GM04504 (cell line): ENCODE results near the gene CNNM3.
"Not testable (repeated sequence)": the region's sequence is repeated elsewhere in the genome, so short reads cannot be mapped to it uniquely, and the experiment has no call there.

Experiments
- DNase-seq: peaks from one replicate; pipeline ENCODE4 v3.0.0-alpha.2; 2012; ENCODE audit warnings: low read depth

The CNNM3 gene

GRCh38 chr2:96816127-96816835 lies at the start of gene CNNM3:
TSS of gene CNNM3 (plus strand) at chr2:96816268. CDS start at chr2:96816278, 10 bp downstream.
- DNase-seq, result peak; percentile 86

DNA sequence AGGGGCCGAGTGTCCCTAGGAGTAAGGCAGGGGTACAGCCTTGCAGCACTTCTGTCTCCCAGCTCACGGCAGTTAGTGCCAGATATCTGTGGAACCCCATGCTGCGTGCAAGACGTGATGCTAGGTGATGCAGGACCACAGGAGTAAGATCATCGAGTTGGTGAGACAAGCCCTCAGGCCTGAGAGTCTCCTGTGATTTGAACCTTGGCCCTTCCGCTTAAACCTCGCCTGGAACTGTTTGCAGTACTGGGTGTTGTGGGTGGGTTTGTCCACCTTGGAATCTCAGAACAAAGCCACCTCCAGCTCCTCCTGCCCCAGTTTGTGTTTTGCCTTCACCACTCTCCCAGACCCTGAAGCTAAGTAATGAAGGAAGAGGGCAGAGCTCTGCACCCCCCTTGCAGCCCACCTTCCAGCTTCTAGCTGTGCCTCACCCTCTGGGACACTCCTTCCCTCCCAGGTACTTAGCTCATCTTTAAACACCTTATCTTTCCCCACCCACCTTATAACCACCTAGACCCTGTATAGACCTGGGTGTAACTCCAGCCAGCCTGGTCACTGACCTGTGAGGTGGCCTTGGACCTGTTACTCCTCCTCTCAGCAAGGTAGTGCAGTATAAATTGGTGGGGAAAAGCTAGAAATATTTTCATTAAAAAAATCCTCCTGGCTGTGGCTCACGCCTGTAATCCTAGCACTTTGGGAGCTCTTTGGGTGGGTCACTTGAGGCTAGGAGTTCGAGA lies 48.8 kb upstream of the CNNM3 start:
- no peak for DNase-seq

- no peak for DNase-seq
These were observed 47.9 kb upstream of the CNNM3 start for GRCh38 chr2:96768083-96768561.

DNA sequence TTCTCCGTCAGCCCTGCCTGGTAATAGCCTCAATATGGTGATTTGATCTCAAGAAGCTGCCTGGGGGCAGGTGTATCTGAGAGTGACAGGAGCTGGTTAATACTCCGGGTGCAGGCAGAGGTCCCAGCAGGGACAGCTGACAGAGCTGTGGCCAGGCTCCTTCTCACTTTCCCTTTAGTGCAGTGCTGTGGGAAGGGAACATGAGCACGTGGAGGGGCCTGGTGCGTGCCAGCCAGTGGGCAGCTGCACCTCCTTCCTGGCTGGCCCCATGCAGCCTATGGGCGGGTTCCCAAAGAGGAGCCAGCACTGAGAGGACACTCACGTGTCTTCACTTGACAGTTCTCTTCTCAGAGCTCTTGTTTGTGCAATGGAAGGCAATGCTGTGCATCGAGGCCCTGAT lies 46.3 kb upstream of the CNNM3 start:
- no peak for DNase-seq

DNA sequence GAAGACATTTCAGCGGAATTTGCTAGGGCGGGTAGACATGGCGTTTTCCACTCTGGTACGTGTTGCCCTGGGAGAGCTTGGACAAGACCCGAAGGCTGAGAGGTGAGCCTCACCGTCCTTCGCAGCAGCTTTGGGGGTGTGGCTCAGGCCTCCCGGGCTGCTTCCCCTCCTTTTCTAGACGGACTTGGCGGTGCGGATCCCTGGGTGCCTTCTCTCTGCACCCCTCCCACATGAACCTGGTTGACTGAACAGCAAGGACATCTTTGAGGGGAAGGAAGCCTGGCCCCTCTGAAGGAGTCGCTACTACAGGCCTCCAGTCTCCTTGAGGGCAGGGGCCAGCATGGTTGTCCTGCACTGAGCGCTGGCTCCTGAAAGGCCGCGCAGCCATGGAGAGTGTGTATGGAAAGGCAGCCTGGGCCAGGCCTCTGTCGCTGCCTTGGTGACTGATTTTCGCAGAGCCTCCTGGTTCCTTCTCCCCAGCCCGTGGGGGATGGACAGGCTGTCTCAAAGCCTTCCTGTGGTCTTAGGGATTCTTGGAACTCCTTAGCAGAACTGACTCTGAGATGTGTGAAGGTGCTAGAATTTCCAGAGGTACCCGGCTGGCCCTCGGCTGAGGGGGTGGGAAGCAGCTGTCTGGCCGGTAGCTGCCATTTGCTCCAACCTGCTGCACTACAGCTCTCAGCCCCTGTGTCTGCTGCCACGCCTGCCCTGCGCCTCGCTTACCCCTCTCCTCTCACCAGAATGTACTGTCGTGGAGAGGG lies 45.4 kb upstream of the CNNM3 start:
- DNase-seq, result no peak

GRCh38 chr2:96771796-96772618 lies 44.1 kb upstream of the CNNM3 start:
- no peak for DNase-seq

DNA sequence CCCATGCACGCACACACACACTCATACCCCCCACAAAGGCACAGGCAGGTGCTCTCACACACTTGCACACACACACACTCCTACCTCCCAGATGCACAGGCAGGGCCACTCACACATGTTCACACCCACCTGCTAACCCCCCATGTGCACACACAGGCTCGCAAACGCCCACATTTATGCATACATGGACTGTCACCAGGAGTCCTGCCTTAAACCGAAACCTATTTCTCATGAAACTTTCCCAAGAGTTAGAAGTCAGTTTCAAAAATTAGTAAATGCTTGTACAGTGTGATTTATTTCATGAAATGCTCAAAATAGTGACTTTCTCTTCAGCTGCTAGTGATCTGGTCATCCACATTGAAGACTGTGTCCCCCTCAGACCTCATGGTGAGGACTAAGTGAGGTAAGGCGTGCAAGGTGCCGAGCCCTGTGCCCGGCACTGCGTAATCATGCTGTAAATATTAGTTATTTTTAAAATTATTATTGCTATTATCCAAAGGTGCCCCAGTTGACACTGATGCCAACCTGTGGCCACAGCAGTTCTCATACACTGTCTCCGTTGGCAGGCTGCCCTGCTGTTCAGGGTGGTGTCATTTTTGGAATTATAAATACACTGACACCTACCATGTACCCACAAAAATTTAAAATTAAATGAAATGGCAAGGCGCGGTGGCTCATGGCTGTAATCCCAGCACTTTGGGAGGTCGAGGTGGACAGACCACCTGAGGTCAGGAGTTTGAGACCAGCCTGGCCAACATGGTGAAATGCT lies 43.0 kb upstream of the CNNM3 start:
- DNase-seq, result no peak

DNA sequence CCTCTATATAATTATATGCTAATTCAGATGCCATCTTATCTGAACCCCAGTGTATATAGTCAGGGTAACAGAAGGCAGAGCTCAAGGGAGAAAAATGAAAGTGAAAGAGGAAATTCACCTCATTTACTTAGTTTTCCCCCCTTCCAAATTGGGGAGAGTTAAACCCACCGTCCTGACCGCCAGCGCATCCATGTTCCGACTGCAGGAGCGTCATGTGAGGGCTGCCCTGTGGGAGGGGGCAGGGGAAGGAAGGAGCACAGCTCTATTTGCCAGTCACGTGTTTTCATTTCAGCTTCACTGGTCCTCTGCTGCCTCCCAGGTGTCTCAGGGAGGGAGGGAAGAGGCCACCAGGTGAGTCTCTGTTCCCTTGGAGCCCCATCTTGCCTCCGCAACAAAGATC lies 42.1 kb upstream of the CNNM3 start:
- no peak for DNase-seq

GRCh38 chr2:96775160-96775559 lies 40.9 kb upstream of the CNNM3 start:
- DNase-seq, result no peak

GRCh38 chr2:96783388-96783787 lies 32.7 kb upstream of the CNNM3 start:
- DNase-seq, result no peak

DNA sequence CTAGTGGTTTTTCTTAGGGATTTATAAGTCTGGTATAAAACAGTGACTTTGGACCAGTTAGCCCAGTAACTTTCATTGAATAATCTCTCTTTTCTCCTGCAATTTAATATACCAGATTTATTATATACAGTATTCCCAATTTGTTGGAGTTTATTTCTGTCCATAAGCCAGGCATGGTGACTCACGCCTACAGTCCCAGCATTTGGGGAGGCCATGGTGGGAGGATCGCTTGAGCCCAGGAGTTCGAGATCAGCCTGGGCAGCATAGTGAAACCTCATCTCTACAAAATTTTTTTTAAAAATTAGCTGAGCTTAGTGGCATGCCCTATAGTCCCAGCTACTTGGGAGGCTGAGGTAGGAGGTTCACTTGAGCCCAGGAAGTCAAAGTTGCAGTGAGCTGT lies 28.7 kb upstream of the CNNM3 start:
- DNase-seq, result no peak

DNA sequence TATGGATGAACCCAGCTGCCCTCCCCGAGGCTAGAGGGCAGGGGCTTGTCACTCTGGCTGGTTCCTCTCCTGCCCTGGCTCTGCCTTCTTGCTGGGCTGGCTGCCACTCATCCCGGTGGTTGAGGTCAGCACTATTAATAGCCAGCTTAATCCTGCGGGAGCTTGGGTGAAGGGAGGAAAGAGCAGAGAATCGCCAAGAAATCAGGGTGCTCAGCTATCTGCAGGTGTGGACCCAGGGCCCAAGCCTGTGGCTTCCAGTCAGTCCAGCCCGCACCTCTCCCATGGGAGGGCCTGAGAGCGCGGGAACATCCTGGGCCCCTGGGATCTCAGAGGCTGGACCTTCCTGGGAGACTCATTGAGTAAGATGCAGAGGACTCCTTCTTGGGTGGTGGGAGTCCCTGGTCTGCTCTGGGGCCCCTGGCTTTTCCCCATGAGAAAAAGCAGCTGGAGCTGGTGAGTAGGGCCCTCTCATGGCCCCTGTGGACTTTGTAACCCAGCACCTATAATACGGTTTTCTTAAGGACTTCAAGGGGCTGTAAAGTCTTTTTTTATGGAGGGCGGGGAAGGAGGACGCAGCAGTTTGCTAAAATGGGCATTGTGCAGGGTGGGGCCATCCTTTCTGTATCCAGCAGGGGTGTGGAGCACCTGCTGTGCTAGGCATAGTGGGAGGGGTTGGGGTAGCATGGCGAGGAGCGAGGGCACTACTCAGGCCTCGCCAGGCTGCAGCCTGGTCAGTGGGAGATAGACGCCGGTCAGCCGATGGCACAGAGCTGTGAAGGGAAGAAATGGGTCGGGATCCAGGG lies 27.4 kb upstream of the CNNM3 start:
- no peak for DNase-seq

DNA sequence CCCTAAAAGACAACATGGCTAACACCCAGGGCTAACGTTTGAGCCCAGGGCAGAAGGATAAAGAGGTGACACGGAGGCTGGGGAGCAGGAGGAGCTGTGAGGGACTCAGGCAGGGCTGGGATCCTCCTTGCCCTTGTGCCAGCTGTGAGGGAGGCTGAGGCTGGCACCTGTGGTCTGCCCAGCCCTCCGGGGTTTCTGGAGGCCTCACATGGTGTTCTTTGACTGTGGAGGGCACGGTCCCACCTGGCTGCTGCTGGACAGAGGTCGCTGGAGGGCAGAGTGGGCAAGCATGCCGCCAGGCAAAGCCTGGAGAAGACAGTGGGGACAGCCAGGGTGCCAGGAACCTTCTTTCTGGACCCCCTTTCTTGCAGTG lies 26.8 kb upstream of the CNNM3 start:
- no peak for DNase-seq

DNA sequence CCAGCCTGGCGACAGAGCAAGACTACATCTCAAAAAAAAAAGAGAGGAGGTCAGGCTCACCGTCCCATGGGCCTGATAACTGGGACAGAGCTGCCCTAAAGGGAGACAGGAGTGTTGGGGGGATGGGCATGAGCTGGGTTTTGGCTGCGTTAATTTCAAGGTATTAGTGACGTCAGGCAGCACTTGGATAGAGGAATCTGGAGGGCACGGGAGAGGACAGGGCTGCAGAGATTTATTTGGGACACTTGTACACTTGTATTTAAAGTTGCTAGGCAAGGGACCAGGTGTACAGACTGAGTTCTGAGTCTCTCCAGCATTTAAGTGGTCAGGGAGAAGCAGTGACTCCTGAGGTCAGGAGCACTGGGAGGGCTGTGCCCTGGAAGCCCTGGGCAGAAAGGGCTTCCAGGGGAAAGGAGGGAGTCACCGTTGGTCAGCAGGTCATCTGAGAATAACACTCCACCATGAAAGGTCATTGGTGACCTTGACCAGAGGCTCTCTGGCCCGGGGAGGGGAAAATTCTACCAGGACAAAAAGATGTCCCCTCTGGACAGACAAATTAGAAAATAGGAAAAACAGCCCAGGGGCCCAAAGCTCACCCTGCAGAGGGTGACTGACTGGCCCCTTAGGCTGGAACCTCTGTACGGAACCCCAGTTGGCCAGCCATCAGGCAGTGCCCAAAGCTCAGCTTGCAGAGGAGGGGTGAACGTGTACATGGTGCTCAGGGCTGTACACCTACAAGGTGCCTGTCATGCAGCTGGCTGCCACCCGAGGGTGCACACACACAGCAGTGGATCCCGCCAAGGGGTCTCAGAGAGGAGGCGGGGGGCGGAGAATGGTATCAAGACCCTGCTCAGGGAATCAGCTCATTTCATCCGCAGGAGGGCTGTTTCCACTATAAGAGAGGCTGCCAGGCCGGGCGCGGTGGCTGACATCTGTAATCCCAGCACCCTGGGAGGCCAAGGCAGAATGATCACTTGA lies 23.0 kb upstream of the CNNM3 start:
- no peak for DNase-seq

DNA sequence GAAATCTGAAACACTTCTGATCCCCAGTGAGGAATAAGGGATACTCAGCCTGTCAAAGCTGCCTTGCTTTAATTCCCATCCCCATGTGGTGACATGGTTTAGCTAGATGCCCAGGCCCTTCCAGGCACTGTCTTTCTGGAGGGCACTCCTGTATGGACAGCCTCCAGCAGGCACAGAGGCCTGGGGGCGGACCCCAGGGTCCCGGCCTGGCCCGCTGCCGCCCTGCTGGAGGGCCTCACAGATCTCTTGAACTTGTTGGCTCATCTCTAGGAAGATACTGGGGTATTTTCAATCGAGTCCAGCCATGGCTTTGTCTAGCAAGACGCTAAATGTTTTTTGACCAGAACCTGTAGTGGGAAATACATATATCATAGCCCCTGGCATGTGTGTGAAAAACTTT lies 21.0 kb upstream of the CNNM3 start:
- DNase-seq, result no peak

GRCh38 chr2:96796497-96796896 lies 19.6 kb upstream of the CNNM3 start:
- not testable (repeated sequence) for DNase-seq

GRCh38 chr2:96797066-96797625 lies 18.9 kb upstream of the CNNM3 start:
- DNase-seq, result no peak

GRCh38 chr2:96798733-96799622 lies 17.1 kb upstream of the CNNM3 start:
- no peak for DNase-seq
